Dedifferentiated amniotic fluid mesenchymal stem cell (primary cell): ENCODE data around the gene SPRR3.

Experiments used
- DNase-seq: peaks from one replicate; pipeline ENCODE4 v3.0.0-alpha.2; 2016; ENCODE audit errors: extremely low spot score

SPRR3 gene

GRCh38 chr1:153049211-153049610, 47.7 kb downstream of the SPRR3 start:
- no peak for DNase-seq
